ENCODE results near the gene LMO7.

DNA sequence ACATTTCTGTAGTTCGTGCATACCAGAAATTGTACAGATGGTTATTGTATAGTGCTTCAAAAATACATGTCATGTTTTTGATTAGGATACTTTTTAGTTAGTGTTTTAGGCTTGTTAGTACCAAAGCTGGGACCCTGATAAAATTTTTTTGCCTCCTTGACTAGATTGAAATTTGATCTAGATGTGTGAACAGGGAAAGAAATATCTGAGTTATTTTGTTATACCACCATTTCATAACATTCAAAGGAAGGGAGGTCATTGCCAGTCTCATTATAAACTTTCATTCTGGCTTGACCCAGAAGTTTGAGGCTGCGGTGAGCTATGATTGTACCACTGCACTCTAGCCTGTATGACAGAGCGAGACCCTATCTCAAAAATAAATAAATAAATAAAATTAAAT lies 9.0 kb downstream of the LMO7 start:
- TF ChIP-seq YY1 (IDR thresholded peaks at IDR 0.05; ENCODE audit: insufficient read depth, insufficient read length) (no peak), ZNF274 (IDR thresholded peaks at IDR 0.05; ENCODE audit: low read depth, low read length) (no peak), SUZ12 (IDR thresholded peaks at IDR 0.05; ENCODE audit: extremely low read depth, insufficient read depth, insufficient read length) (no peak)

Data from NT2/D1 (cell line).